Erythroblast (primary cell): ENCODE data around the gene SMAD2.

ENCODE experiments used
- GATA1 ChIP-seq: IDR thresholded peaks from 2 replicates; pipeline ENCODE4 v1.6.1; 2011; ENCODE audit warnings: low read depth, mild to moderate bottlenecking, control low read depth, low read length, moderate library complexity
- POLR2A ChIP-seq: IDR thresholded peaks from 2 replicates; pipeline ENCODE4 v1.6.1; 2011; ENCODE audit warnings: mild to moderate bottlenecking, low read length

GRCh38 chr18:47964053-47964452 is 33.6 kb upstream of the SMAD2 start:
- TF ChIP-seq POLR2A (no peak), GATA1 (no peak)
